Suprapubic skin (tissue), 4 donors: ENCODE measurements around the gene EEPD1. TPM values are rescaled to one million over a fixed set of nuclear protein-coding genes. Genes with fewer than 3 reads are reported as not detected.
"Not testable (repeated sequence)": the region's sequence is repeated elsewhere in the genome, so short reads cannot be mapped to it uniquely, and the experiment has no call there.

Source experiments
- DNase-seq, 2 donors: peaks; one replicate each; pipeline ENCODE4 v3.0.0-alpha.2; 2019; ENCODE audit warnings: low spot score in 2 of 2
- H3K27ac ChIP-seq: fragments of 200-600 bp; sonication (generic); one replicate; pipeline ENCODE4 v1.5.1; 2019
- H3K27me3 ChIP-seq: fragments of 200-600 bp; sonication (generic); one replicate; pipeline ENCODE4 v1.5.1; 2019
- H3K36me3 ChIP-seq: fragments of 200-600 bp; sonication (generic); one replicate; pipeline ENCODE4 v1.5.1; 2019
- H3K4me1 ChIP-seq: fragments of 200-600 bp; sonication (generic); one replicate; pipeline ENCODE4 v1.5.1; 2019
- H3K4me3 ChIP-seq: fragments of 200-600 bp; sonication (generic); one replicate; pipeline ENCODE4 v1.5.1; 2019; ENCODE audit warnings: mild to moderate bottlenecking
- H3K9me3 ChIP-seq: fragments of 200-600 bp; sonication (generic); one replicate; pipeline ENCODE4 v1.5.1; 2019
- EP300 ChIP-seq: sonication (generic); formaldehyde crosslinking; IDR thresholded peaks from one replicate; pipeline ENCODE4 v1.6.1; 2017; ENCODE audit warnings: antibody characterized with exemption
- POLR2A ChIP-seq, 2 donors: fragments of 450-650 bp; IDR thresholded peaks; one replicate each; pipeline ENCODE4 v1.6.1; 2017; ENCODE audit warnings: antibody characterized with exemption in 2 of 2, mild to moderate bottlenecking in 2 of 2, moderate library complexity in 2 of 2
- POLR2AphosphoS5 ChIP-seq, 3 donors: sonication (generic); formaldehyde crosslinking; IDR thresholded peaks; one replicate each; pipeline ENCODE4 v1.6.1; 2017; ENCODE audit warnings: antibody characterized with exemption in 3 of 3
- whole genome bisulfite sequencing: methylation state at CpG from one replicate; pipeline ENCODE4 v1.1.5; 2018; 5-methylcytosine and 5-hydroxymethylcytosine counted together
- total RNA-seq, 4 donors: library from RNA; depleted of rRNA; stranded (reverse); fragments of >200 nt; gene quantifications; one replicate each; pipeline ENCODE4 v1.1.0, GENCODE V29; 2016
- TF ChIP-seq, protein P1 (sequence below), 2 donors: fragments of 200-600 bp in 1 of 2; fragments of 450-650 bp in 1 of 2; sonication (generic) in 1 of 2; IDR thresholded peaks; one replicate each; pipeline ENCODE4 v1.5.1; 2016 to 2019; ENCODE audit warnings: antibody characterized with exemption in 2 of 2, mild to moderate bottlenecking in 1 of 2, moderate library complexity in 1 of 2

Gene EEPD1
- total RNA-seq, 4 donors from 2014 or later, result 11.7 to 18.2 (median 16.1) TPM

DNA sequence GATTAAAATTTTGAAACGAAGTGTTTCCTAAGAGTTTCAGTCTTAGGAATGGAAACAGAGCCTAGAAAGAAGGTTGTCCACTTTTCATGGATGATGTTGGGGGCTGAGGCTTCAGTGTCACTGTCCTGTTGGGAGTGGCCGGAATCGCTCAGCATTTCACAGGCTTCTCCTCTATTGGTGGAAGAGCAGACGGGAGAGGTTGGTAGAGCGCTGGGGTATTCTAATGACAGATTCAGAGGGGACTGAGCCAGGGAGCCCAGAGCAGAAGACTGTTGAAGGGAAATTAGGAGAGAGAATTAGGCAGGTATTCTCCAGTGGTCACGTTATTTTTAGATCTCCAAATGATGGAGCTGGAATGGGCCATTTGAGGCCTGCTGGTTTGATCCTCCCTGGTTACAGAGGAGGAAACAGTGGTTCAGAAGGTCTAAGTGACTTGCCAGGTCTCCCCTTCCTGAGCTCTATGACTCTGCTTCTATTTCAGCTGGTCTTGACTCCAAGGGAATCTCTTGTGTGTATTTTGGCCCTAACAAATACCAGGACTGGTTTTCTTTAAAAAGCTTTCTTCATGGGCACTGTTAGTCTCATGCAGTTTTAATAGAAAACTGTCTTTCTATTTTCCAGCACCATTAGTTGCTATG lies 35.7 kb upstream of the EEPD1 start:
- H3K27ac ChIP-seq, result peak overlapping the region; percentile 62
- DNase-seq, result no peak
- WGBS, result 74% methylated on average over 6 of the region's 6 CpGs
- no peaks in the 10 kb centered on the region for H3K9me3 ChIP-seq
- H3K4me1 ChIP-seq, result peaks cover 54% of the 10 kb centered on the region
- no peak overlapping the region for H3K4me3 ChIP-seq
- no peaks in the 10 kb centered on the region for H3K27me3 ChIP-seq
- TF ChIP-seq EP300, result no peak
- TF ChIP-seq POLR2A (IDR thresholded peaks at IDR 0.05), result no peak
- TF ChIP-seq POLR2AphosphoS5 (IDR thresholded peaks at IDR 0.05), result no peak
- TF ChIP-seq, protein P1, sequence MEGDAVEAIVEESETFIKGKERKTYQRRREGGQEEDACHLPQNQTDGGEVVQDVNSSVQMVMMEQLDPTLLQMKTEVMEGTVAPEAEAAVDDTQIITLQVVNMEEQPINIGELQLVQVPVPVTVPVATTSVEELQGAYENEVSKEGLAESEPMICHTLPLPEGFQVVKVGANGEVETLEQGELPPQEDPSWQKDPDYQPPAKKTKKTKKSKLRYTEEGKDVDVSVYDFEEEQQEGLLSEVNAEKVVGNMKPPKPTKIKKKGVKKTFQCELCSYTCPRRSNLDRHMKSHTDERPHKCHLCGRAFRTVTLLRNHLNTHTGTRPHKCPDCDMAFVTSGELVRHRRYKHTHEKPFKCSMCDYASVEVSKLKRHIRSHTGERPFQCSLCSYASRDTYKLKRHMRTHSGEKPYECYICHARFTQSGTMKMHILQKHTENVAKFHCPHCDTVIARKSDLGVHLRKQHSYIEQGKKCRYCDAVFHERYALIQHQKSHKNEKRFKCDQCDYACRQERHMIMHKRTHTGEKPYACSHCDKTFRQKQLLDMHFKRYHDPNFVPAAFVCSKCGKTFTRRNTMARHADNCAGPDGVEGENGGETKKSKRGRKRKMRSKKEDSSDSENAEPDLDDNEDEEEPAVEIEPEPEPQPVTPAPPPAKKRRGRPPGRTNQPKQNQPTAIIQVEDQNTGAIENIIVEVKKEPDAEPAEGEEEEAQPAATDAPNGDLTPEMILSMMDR (IDR thresholded peaks at IDR 0.05), result no peak
- H3K36me3 ChIP-seq, result no peaks in the 10 kb centered on the region

DNA sequence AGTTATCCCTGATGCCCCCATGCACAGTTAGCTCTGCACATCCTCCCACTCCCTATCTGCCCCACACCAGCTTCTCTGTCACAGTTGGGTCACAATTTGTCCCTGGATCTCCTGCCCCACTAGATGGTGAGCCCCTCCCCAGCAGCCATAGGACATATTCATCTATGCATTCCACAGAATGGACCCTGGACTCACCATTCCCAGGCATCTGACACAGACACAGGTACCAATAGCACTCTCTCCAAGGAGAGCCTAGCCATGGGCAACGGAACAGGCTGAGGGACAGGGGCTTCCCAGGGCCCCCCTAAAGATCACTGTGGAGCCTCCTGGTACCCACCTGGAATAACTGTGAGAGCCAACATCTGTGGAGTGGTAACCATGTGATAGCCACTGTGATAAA lies 34.7 kb upstream of the EEPD1 start:
- no peak overlapping the region for H3K27ac ChIP-seq
- TF ChIP-seq EP300 (no peak), POLR2AphosphoS5 (IDR thresholded peaks at IDR 0.05) (no peak)
- DNase-seq, result no peak
- H3K27me3 ChIP-seq, result no peaks in the 10 kb centered on the region
- no peaks in the 10 kb centered on the region for H3K36me3 ChIP-seq
- peaks cover 54% of the 10 kb centered on the region for H3K4me1 ChIP-seq
- H3K4me3 ChIP-seq, result no peak overlapping the region
- WGBS, result 100% methylated on average over 1 of the region's 1 CpG
- no peaks in the 10 kb centered on the region for H3K9me3 ChIP-seq

DNA sequence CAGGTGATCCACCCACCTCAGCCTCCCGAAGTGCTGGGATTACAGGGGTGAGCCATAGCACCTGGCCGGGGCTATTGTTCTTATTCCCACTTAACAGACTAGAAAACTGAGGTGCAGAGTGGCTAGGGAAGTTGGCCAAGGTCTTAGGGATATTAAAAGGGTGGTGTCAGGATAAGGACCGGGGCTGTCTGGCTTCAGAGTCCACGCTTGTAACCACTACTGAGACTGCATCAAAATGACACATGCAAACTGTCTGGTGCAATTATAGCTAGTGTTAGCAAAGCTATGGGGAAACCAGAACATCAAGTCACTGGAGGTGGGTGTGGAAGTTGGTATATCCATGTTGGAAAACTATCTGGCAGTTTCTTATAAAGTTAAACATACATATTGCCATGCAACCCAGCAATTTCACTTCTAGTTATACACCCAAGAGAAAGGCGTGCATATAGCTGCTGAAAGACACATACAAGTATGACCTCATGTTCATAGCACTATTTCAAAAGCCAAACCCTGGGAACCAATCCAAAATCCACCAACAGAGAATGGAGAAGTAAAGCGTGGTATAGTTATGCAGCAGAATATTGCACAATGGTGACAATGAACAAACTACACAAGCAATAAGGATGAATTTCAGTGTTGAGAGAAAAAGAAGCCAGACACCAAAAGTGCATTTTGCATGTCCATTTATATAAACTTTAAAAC lies 33.9 kb upstream of the EEPD1 start:
- Histone ChIP-seq H3K36me3 (no peaks in the 10 kb centered on the region), H3K9me3 (no peaks in the 10 kb centered on the region), H3K27ac (peak overlapping the region; percentile 59), H3K27me3 (no peaks in the 10 kb centered on the region), H3K4me1 (peaks cover 54% of the 10 kb centered on the region), H3K4me3 (no peak overlapping the region)
- DNase-seq, result no peak
- peak in 2 of 3 donors; percentile 30 to 44 for TF ChIP-seq POLR2AphosphoS5 (IDR thresholded peaks at IDR 0.05)
- TF ChIP-seq POLR2A (IDR thresholded peaks at IDR 0.05), result no peak
- no peak for TF ChIP-seq EP300
- TF ChIP-seq, protein P1 (IDR thresholded peaks at IDR 0.05), result no peak
- 45% methylated on average over 6 of the region's 6 CpGs for WGBS

DNA sequence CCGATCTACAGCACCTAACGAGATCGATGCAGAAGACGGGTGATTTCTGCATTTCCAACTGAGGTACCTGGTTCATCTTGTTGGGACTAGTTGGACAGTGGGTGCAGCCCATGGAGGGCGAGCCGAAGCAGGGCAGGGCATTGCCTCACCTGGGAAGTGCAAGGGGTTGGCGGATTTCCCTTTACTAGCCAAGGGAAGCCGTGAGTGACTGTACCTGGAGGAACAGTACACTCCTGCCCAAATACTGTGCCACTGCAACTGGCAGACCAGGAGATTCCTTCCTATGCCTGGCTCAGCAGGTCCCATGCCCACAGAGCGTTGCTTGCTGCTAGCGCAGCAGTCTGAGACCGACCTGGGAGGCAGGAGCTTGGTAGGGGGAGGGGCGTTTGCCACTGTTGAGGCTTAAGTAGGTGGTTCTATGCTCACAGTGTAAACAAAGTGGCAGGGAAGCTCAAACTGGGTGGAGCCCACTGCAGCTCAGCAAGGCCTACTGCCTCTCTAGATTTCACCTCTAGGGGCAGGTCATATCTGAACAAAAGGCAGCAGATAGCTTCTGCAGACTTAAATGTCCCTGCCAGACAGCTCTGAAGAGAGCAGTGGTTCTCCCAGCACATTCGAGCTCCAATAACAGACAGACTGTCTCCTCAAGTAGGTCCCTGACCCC lies 32.9 kb upstream of the EEPD1 start:
- not testable (repeated sequence) for H3K36me3 ChIP-seq, DNase-seq, H3K9me3 ChIP-seq, H3K27me3 ChIP-seq, H3K4me3 ChIP-seq
- TF ChIP-seq, protein P1 (IDR thresholded peaks at IDR 0.05), result peak in 1 of 2 donors; percentile 7
- Histone ChIP-seq H3K27ac (peak overlapping the region; percentile 59), H3K4me1 (peaks cover 51% of the 10 kb centered on the region)
- WGBS, result 55% methylated on average over 11 of the region's 13 CpGs

DNA sequence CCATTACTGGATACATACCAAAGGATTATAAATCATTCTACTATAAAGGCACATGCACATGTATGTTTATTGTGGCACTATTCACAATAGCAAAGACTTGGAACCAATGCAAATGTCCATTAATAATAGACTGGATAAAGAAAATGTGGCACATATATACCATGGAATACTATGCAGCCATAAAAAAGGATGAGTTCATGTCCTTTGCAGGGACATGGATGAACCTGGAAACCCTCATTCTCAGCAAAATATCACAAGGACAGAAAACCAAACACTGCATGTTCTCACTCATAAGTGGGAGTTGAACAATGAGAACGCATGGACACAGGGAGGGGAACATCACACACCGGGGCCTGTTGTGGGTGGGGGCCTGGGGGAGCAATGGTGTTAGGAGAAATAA lies 27.4 kb upstream of the EEPD1 start:
- DNase-seq, H3K36me3 ChIP-seq, H3K27me3 ChIP-seq, H3K27ac ChIP-seq, H3K9me3 ChIP-seq, H3K4me3 ChIP-seq: not testable (repeated sequence)
- peaks cover 48% of the 10 kb centered on the region for H3K4me1 ChIP-seq
- WGBS, result 98% methylated on average over 2 of the region's 2 CpGs

DNA sequence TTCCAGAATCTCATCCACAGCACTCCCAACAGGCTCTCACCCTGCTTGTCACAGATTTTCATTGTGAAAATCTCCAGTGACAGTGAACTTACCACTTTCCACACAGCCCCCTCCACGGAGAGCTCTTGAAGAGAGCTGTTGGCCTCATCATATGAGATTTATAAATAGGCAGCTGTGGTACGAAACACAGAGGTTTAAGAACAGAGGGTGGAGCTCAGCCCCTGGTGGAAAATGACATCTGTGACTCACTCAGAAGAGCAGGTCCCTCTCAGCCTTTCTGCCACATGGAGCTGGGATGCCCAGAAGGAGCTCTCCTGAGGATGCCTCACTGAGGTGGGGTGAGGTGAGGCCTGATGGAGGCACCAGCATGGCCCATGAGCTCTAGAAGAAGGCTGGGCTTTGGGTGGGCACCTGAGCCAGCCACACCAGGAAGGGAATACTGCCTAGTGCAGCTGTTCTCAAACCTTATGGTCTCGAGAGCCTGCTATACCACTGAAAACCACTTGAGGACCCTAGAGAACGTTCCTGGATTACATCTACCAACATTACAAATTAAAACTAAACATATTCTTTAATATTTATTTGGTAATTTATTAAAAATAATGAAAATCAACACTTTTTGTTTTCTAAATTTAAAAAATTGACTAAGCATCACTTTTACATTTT lies 25.8 kb upstream of the EEPD1 start:
- H3K9me3 ChIP-seq, result no peaks in the 10 kb centered on the region
- H3K4me3 ChIP-seq, result no peak overlapping the region
- no peak for DNase-seq
- H3K4me1 ChIP-seq, result peaks cover 53% of the 10 kb centered on the region
- H3K36me3 ChIP-seq, result no peaks in the 10 kb centered on the region
- peak overlapping the region; percentile 88 for H3K27ac ChIP-seq
- TF ChIP-seq, protein P1 (IDR thresholded peaks at IDR 0.05), result no peak
- TF ChIP-seq EP300 (no peak), POLR2AphosphoS5 (IDR thresholded peaks at IDR 0.05) (no peak), POLR2A (IDR thresholded peaks at IDR 0.05) (no peak)
- 72% methylated on average over 4 of the region's 4 CpGs for WGBS
- no peaks in the 10 kb centered on the region for H3K27me3 ChIP-seq
